Bronchial epithelial cell (primary cell): ENCODE data around the gene RAB29. TPM values are rescaled to one million over a fixed set of nuclear protein-coding genes. Genes with fewer than 3 reads are reported as not detected.

ENCODE experiments used
- DNase-seq: peaks from one replicate; pipeline ENCODE4 v3.0.0-alpha.2; 2010; ENCODE audit warnings: low read depth
- FAIRE-seq: peaks from 2 replicates; lab custom pipeline; 2011; peaks lifted over from hg19 to GRCh38; lab: Jason Lieb, UNC
- H3K27me3 ChIP-seq: 2 replicates; pipeline ENCODE4 v1.5.1; 2011; ENCODE audit warnings: low read length; ENCODE audit not compliant: control insufficient read depth, insufficient read depth
- H3K36me3 ChIP-seq: 2 replicates; pipeline ENCODE4 v1.5.1; 2011; ENCODE audit warnings: low read length; ENCODE audit not compliant: control insufficient read depth, insufficient read depth
- H3K4me3 ChIP-seq: 2 replicates; pipeline ENCODE4 v1.5.1; 2011; ENCODE audit warnings: mild to moderate bottlenecking, low read depth, low read length, control low read depth
- total RNA-seq: library from RNA; depleted of rRNA; stranded (reverse); fragments of >200 nt; gene quantifications from 2 replicates; pipeline ENCODE4 v1.2.1, GENCODE V29; 2014
- TF ChIP-seq, protein P1 (sequence below): IDR thresholded peaks from 2 replicates; pipeline ENCODE4 v1.5.1; 2011; ENCODE audit warnings: mild to moderate bottlenecking, moderate library complexity, low read length, control low read depth, inconsistent platforms; ENCODE audit not compliant: insufficient read depth, severe bottlenecking

The RAB29 gene
- total RNA-seq, 1 donor from 2014 or later: 18.7 TPM

DNA sequence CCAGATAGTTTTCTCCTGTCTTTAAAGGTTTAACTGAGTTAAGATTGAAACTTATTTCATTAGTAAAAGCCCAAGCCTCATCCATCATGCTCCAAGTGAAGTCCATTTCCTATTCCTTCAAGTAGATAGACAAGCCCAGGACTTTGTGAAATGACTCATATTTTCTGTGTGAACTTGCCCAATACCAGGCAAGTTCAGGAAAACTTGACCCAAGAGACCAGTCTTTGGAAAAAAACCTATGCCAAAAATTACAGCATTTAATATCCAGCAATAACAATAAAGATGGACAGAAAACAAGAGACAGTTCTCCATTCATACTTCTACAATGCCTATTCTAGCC is 405 bp upstream of the RAB29 start:
- peak overlapping the region; percentile 90 for H3K4me3 ChIP-seq
- FAIRE-seq: no peak

GRCh38 chr1:205774198-205775014 is 876 bp downstream of the RAB29 start:
- FAIRE-seq (no peak), DNase-seq (peak; percentile 16)
- Histone ChIP-seq H3K4me3 (peak overlapping the region; percentile 90), H3K36me3 (peaks cover 2% of the 10 kb centered on the region), H3K27me3 (no peaks in the 10 kb centered on the region)
- TF ChIP-seq, protein P1, sequence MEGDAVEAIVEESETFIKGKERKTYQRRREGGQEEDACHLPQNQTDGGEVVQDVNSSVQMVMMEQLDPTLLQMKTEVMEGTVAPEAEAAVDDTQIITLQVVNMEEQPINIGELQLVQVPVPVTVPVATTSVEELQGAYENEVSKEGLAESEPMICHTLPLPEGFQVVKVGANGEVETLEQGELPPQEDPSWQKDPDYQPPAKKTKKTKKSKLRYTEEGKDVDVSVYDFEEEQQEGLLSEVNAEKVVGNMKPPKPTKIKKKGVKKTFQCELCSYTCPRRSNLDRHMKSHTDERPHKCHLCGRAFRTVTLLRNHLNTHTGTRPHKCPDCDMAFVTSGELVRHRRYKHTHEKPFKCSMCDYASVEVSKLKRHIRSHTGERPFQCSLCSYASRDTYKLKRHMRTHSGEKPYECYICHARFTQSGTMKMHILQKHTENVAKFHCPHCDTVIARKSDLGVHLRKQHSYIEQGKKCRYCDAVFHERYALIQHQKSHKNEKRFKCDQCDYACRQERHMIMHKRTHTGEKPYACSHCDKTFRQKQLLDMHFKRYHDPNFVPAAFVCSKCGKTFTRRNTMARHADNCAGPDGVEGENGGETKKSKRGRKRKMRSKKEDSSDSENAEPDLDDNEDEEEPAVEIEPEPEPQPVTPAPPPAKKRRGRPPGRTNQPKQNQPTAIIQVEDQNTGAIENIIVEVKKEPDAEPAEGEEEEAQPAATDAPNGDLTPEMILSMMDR: no peak

More for the DNA sequence above, 405 bp upstream of the RAB29 start:
- Histone ChIP-seq H3K36me3 (no peaks in the 10 kb centered on the region), H3K27me3 (no peaks in the 10 kb centered on the region)
- TF ChIP-seq, protein P1: no peak
- peak; percentile 84 for DNase-seq

- DNase-seq (no peak), FAIRE-seq (no peak)
- peaks cover 2% of the 10 kb centered on the region for H3K36me3 ChIP-seq
- H3K4me3 ChIP-seq: no peak overlapping the region
- H3K27me3 ChIP-seq: no peaks in the 10 kb centered on the region
- TF ChIP-seq, protein P1: no peak
Measured at GRCh38 chr1:205772607-205773032, 2.7 kb downstream of the RAB29 start.

- no peak for DNase-seq
- Histone ChIP-seq H3K27me3 (no peaks in the 10 kb centered on the region), H3K4me3 (no peak overlapping the region), H3K36me3 (peaks cover 2% of the 10 kb centered on the region)
- TF ChIP-seq, protein P1: no peak
- FAIRE-seq: no peak
Measured at GRCh38 chr1:205770618-205771017, 4.7 kb downstream of the RAB29 start.

DNA sequence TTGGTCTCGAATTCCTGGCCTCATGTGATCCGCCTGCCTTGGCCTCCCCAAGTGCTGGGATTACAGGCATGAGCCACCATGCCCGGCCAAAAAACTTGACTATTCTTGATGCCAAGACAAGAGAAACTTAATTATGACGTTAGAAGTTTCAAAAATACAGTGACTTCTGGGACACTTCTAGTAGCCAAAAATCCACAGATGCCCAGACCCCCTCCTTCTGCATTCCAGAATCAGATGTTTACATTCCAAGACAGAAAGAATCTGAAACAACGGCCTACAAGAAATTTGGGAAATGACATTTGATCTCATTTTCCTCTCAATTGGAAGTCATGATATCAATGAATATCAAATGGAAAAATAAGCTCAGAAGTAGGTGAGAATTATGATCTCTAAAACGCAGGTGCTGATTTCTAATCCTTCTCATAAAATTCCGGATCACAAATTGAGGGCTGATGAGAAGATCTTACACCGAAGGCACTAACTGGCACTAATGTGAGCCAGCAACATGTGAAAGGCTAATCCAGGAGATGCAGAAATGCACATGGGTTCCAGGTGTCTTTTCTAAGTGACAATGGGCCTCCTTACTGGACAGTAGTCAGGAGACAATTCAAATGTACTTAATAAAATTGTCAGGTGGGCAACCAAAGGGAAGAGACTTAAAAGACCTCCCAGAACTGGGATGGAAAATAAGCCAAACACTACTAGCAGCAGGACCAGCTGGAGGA is 5.5 kb downstream of the RAB29 start:
- H3K36me3 ChIP-seq: peaks cover 2% of the 10 kb centered on the region
- DNase-seq (no peak), FAIRE-seq (no peak)
- TF ChIP-seq, protein P1: no peak
- no peak overlapping the region for H3K4me3 ChIP-seq
- no peaks in the 10 kb centered on the region for H3K27me3 ChIP-seq
